ENCODE results near the gene AKAP17A.
"Not testable (repeated sequence)": the region's sequence is repeated elsewhere in the genome, so short reads cannot be mapped to it uniquely, and the experiment has no call there.

Gene AKAP17A

GRCh38 chrX:1609311-1609710 is 17.9 kb downstream of the AKAP17A start:
- DNase-seq: no peak

- DNase-seq: no peak
Observed at GRCh38 chrX:1609762-1610161, 18.4 kb downstream of the AKAP17A start.

GRCh38 chrX:1610166-1610565 is 18.8 kb downstream of the AKAP17A start:
- DNase-seq: no peak

GRCh38 chrX:1610736-1611135 is 19.3 kb downstream of the AKAP17A start:
- no peak for DNase-seq

- DNase-seq: no peak
Observed at GRCh38 chrX:1612641-1613286, 21.4 kb downstream of the AKAP17A start.

- no peak for DNase-seq
Observed at GRCh38 chrX:1614927-1615326, 23.5 kb downstream of the AKAP17A start, which contains the start of gene ASMT. Gene ASMT, plus strand, starts transcription at chrX:1615059. Its CDS starts 141 bp downstream, at chrX:1615200.

GRCh38 chrX:1618689-1619088 is 27.3 kb downstream of the AKAP17A start:
- DNase-seq: no peak

- no peak for DNase-seq
Observed at GRCh38 chrX:1623691-1624090, 32.3 kb downstream of the AKAP17A start.

GRCh38 chrX:1624158-1624860 is 32.9 kb downstream of the AKAP17A start:
- DNase-seq: not testable (repeated sequence)

GRCh38 chrX:1624861-1625215 is 33.4 kb downstream of the AKAP17A start:
- not testable (repeated sequence) for DNase-seq

- DNase-seq: no peak
Observed at GRCh38 chrX:1629244-1629643, 37.8 kb downstream of the AKAP17A start.

- no peak for DNase-seq
Observed at GRCh38 chrX:1646009-1646408, 54.6 kb downstream of the AKAP17A start.

- no peak for DNase-seq
Observed at GRCh38 chrX:1649621-1650020, 58.2 kb downstream of the AKAP17A start.
